D721Med (cell line): ENCODE measurements around the gene ARHGEF39.
A peak's percentile ranks its signal among the peaks of the same experiment; 100 is the strongest.
"Not testable (repeated sequence)": the region's sequence is repeated elsewhere in the genome, so short reads cannot be mapped to it uniquely, and the experiment has no call there.

Experiments used
- DNase-seq: peaks from one replicate; pipeline ENCODE4 v3.0.0; 2011; ENCODE audit warnings: low spot score; ENCODE audit not compliant: insufficient read length
- FAIRE-seq: peaks from 2 replicates; lab custom pipeline; 2011; peaks lifted over from hg19 to GRCh38; lab: Jason Lieb, UNC
- TF ChIP-seq, protein P1 (sequence below): IDR thresholded peaks from 2 replicates; pipeline ENCODE4 v1.5.1; 2012; ENCODE audit warnings: mild to moderate bottlenecking, control low read depth; ENCODE audit not compliant: insufficient read depth; ENCODE audit errors: missing control alignments

Gene ARHGEF39

DNA sequence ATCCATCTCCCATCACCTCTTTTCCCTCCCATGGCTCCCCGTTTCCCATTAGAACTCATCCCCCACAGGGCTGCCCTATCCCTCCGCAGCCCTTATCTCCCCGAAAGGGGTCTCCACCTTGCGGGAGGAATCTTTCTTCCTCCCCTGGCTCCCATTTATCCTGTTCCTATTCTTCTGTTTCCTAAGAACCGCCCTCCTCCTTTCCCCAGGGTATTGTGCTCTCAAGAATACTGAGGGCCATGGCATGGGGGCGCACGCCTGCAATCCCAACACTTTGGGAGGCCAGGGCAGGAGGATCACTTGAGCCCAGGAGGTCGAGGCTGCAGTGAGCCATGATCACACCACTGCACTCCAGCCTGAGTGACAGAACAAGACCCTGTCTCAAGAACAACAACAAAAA lies 47.4 kb downstream of the ARHGEF39 start:
- TF ChIP-seq, protein P1, sequence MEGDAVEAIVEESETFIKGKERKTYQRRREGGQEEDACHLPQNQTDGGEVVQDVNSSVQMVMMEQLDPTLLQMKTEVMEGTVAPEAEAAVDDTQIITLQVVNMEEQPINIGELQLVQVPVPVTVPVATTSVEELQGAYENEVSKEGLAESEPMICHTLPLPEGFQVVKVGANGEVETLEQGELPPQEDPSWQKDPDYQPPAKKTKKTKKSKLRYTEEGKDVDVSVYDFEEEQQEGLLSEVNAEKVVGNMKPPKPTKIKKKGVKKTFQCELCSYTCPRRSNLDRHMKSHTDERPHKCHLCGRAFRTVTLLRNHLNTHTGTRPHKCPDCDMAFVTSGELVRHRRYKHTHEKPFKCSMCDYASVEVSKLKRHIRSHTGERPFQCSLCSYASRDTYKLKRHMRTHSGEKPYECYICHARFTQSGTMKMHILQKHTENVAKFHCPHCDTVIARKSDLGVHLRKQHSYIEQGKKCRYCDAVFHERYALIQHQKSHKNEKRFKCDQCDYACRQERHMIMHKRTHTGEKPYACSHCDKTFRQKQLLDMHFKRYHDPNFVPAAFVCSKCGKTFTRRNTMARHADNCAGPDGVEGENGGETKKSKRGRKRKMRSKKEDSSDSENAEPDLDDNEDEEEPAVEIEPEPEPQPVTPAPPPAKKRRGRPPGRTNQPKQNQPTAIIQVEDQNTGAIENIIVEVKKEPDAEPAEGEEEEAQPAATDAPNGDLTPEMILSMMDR = no peak
- FAIRE-seq (no peak), DNase-seq (no peak)

DNA sequence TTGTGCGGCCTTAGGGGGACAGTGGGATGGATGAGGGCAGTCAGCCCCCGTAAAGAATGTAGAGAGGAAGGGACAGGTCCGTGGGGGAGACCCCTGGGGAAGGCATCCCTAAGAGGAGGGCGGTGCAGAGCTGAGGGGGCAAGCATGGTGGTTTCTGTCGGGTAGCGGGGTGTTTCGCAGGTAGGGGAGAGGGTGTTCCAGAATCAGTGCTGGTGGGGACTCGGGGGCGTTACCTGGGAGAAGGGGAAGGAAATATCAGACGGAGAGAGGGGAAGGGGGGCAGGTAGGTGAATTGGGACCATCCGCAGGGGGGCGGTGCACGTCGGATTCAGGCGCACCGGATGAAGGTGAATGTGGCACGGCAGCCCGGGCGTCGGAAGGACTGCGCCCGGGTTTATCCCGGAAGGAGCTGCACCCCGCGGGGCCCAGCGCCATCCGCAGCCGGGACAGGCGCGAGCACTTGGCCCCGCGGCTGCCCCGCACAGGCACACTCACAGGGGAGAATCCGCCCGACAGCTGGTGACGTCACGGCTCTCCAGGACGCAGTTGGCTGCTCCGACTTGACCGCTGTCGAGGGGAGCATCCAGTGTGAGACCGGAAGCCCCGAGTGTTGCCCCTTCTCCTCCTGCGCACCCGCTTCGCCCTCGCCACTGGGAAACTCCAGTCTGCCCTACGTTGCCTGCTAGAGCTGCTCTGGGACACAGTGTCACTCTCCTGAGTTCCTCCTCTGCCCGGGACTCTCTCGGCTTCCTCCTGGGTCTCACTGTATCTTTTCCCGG lies 48.1 kb downstream of the ARHGEF39 start:
- peak; percentile 62 for DNase-seq
- FAIRE-seq = no peak

DNA sequence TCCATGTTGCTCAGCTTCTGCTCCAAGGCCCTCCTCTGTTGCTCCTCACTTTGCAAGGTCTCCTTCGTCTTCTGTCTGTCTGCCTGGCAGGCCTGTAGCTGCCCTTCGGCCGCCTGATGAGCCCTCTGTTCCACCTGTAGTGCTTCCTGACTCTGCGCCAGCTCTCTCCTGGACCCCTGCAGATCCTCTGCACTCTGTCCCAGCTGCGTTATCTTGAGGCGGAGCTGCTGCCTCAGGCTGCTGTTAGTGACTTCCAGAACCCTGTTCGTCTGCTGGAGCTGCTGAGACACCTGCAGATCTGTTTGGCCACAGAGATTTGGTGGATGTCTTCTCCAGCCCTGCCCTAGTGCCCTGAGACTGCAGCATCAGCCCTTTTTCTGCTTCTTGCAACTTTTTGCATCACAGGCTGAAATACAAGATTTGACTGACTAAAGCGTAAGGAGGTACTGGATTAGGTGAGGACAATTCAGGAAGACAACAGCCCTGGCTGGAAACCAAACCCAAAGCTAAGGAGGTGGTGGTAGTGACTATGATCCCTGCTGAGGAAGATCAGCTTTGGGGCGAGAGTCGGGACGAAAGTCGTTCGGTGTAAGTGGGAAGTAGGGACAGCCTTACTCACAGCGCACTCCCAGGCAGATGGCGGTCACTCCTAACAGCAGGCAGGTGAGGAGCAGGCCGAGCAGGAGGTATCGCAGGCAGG lies 48.9 kb downstream of the ARHGEF39 start:
- FAIRE-seq (no peak), DNase-seq (no peak)

More for the DNA sequence above, 48.1 kb downstream of the ARHGEF39 start:
- TF ChIP-seq, protein P1 = no peak

DNA sequence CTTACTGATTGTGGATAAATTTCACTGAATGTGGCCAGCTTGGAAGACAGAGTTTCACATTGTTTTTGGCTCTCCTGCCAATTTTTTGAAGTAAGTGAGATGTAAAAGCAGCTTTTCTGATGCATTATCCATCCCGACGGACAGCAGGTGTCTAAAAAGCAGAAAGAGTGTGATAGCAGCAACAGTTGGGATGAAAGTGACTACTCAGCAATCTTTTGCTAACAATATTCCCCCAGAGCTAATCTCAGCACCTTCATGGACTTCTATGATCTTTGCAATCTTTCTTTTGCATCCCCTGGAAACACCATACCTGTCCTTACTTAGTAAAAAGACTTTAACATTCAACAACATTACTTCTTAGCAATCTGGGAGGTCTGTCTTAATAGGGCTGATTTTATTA lies 52.2 kb downstream of the ARHGEF39 start:
- no peak for DNase-seq
- TF ChIP-seq, protein P1 = no peak
- FAIRE-seq = no peak

More for the DNA sequence above, 48.9 kb downstream of the ARHGEF39 start:
- TF ChIP-seq, protein P1 = no peak

DNA sequence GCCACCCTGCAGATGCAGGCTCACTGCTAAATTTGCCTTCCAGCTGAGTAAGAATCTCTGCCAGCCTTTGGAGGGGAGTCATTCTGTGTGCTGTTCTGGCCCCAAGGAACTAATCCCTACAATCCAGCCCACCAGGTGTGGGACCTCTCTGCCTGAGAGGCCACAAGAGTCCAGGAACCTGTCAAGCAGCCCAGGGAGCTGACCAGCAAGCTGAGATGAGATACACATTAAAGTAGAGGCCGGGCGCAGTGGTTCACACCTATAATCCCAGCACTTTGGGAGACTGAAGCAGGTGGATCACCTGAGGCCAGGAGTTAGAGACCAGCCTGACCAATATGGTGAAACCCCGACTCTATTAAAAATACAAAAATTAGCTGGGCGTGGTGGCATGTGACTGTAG lies 52.9 kb downstream of the ARHGEF39 start:
- not testable (repeated sequence) for DNase-seq, FAIRE-seq

DNA sequence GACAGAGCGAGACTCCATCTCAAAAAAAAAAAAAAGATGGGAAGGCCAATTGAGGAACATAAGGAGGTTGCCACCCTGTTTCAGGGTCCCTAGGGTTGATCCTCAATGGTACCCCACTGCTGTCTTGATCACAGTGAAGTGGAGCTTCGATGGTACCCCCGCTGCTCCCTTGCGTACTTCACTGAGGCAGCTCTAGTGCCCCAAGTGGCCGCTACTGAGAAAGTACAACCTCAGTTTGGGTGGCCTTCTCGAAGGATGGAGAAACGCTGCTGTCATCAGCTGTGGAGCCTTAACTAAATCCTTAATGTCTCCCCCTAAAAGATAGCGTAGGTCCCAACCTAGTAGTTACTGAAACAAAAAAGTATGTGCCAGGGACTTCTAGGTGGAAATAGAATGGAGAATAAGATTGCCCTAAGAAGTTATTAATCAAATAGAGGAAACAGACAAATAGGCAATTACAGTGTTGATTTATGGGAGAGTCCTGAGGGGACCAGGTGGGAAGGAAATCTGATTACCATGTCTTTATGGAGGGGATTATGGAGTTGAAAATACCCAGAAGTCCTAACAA lies 53.7 kb downstream of the ARHGEF39 start:
- FAIRE-seq (peak; percentile 41), DNase-seq (no peak)
- TF ChIP-seq, protein P1 = peak; percentile 65

DNA sequence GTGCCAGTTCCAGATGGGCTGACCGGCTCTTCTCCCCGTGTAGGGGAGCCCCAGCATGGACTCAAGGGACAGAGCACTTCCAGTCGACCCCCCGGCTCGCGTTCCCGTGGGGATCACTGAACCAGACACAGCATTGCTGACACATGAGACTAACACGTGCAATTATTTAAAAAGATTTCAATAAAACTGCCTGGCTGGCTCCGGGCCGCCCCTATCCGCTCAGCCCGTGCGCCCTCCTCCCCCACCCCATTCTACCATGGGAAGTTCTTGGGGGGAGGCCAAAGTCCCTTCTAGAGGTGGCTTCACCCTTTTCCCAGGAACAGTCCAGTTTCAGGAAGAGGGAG lies 55.2 kb downstream of the ARHGEF39 start:
- FAIRE-seq (no peak), DNase-seq (no peak)
- TF ChIP-seq, protein P1 = no peak
